Activated CD8-positive, alpha-beta T cell treated with anti-CD3 and anti-CD28 coated beads for 36 hours (primary cell): ENCODE data around the gene CLEC4E. TPM values are rescaled to one million over a fixed set of nuclear protein-coding genes. Genes with fewer than 3 reads are reported as not detected.
"Not testable (repeated sequence)": the region's sequence is repeated elsewhere in the genome, so short reads cannot be mapped to it uniquely, and the experiment has no call there.

ENCODE experiments used
- ATAC-seq: fragments of 200-7000 bp; cut with Tn5 transposase; one replicate; pipeline ENCODE4 v1.10.0; 2021; ENCODE audit warnings: mild to moderate bottlenecking, moderate library complexity
- CTCF ChIA-PET: fragments of 350-600 bp; sonication (Branson Sonifier 250); formaldehyde crosslinking; loops from one replicate; lab custom pipeline; 2021; ENCODE audit warnings: antibody characterized with exemption; lab: Charles Lee
- POLR2A ChIA-PET: fragments of 350-600 bp; sonication (Branson Sonifier 250); formaldehyde crosslinking; loops from one replicate; lab custom pipeline; 2021; ENCODE audit warnings: antibody characterized with exemption; lab: Charles Lee
- DNase-seq: peaks from one replicate; pipeline ENCODE4 v3.0.0-alpha.2; 2020
- H3K27ac Mint-ChIP-seq: one replicate; pipeline ENCODE4 v1.8.0; 2021; ENCODE audit warnings: mild to moderate bottlenecking, mixed read lengths
- H3K27me3 Mint-ChIP-seq: one replicate; pipeline ENCODE4 v1.8.0; 2021; ENCODE audit warnings: mixed read lengths
- H3K36me3 Mint-ChIP-seq: one replicate; pipeline ENCODE4 v1.8.0; 2021; ENCODE audit warnings: low read depth, mixed read lengths
- H3K4me1 Mint-ChIP-seq: one replicate; pipeline ENCODE4 v1.8.0; 2021; ENCODE audit warnings: low read depth, mixed read lengths
- H3K4me3 Mint-ChIP-seq: one replicate; pipeline ENCODE4 v1.8.0; 2021; ENCODE audit warnings: mild to moderate bottlenecking, moderate library complexity, mixed read lengths
- H3K9me3 Mint-ChIP-seq: one replicate; pipeline ENCODE4 v1.8.0; 2021; ENCODE audit warnings: mixed read lengths
- intact Hi-C: fragments of 100-400 bp; cut with micrococcal nuclease; formaldehyde crosslinking; loops from one replicate; pipeline ENCODE4 v1.10.0; 2022
- total RNA-seq, 2 experiments: library from RNA; stranded (reverse); gene quantifications; one replicate each; pipeline ENCODE4 v1.2.3, GENCODE V29; 2021
- TF ChIP-seq, protein P1 (sequence below): fragments of 200-600 bp; IDR thresholded peaks from one replicate; pipeline ENCODE4 v1.8.0; 2022; ENCODE audit warnings: antibody characterized with exemption, mild to moderate bottlenecking

The CLEC4E gene, protein sequence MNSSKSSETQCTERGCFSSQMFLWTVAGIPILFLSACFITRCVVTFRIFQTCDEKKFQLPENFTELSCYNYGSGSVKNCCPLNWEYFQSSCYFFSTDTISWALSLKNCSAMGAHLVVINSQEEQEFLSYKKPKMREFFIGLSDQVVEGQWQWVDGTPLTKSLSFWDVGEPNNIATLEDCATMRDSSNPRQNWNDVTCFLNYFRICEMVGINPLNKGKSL
- not detected for total RNA-seq

DNA sequence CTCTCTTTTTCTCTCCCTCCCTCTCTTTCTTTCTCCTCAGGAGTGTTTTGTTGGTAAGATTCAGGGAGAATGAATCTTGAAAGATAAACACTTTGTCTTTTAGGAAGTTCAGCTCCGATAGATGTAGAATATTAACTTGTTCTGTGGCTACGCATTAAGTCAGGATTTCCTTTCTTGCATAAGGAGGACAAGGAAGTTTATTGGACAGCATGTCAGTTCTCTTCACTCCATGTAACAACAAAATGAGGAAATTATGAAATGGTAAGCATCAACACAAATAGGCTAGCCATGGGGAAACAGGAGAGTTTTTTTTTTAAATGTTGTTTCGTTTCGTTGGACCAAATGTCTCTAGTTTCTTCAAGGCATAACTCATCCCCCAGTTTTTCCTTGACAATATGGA lies at the start of gene CLEC4E:
Gene CLEC4E (minus strand): TSS at position 75 of the 400 bp plus-strand sequence. CDS start 108 bp downstream, outside the sequence.
- DNase-seq, H3K36me3 Mint-ChIP-seq, H3K9me3 Mint-ChIP-seq, ATAC-seq, H3K4me3 Mint-ChIP-seq, H3K4me1 Mint-ChIP-seq, intact Hi-C loops, POLR2A ChIA-PET, H3K27ac Mint-ChIP-seq: not testable (repeated sequence)
- H3K27me3 Mint-ChIP-seq: peaks cover 26% of the 10 kb centered on the region
- CTCF ChIA-PET: interaction anchor here (1.5 kb wide), 1 partner anchor 141 kb away, joined by 4 read pairs; no protein-coding TSS in a partner anchor

DNA sequence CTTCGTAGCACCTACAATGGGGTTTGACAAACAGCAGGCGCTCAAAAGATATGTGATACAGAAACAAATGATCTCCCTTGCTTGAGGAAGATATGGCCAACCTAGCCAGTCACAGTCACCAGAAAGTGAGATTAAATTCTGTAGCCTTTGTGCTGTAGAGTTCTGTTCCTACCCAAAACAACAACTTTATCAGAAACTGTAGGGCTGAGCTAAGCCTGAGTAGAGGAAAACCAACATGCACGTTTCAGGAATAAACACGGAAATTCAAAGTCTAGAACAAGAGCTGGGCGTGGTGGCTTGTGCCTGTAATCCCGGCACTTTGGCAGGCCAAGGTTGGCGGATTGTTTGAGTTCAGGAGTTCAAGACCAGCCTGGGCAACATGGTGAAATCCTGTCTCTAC lies 49.0 kb upstream of the CLEC4E start:
- TF ChIP-seq, protein P1, sequence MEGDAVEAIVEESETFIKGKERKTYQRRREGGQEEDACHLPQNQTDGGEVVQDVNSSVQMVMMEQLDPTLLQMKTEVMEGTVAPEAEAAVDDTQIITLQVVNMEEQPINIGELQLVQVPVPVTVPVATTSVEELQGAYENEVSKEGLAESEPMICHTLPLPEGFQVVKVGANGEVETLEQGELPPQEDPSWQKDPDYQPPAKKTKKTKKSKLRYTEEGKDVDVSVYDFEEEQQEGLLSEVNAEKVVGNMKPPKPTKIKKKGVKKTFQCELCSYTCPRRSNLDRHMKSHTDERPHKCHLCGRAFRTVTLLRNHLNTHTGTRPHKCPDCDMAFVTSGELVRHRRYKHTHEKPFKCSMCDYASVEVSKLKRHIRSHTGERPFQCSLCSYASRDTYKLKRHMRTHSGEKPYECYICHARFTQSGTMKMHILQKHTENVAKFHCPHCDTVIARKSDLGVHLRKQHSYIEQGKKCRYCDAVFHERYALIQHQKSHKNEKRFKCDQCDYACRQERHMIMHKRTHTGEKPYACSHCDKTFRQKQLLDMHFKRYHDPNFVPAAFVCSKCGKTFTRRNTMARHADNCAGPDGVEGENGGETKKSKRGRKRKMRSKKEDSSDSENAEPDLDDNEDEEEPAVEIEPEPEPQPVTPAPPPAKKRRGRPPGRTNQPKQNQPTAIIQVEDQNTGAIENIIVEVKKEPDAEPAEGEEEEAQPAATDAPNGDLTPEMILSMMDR: no peak
- peaks cover 10% of the 10 kb centered on the region for H3K4me1 Mint-ChIP-seq
- H3K27me3 Mint-ChIP-seq: no peaks in the 10 kb centered on the region
- no peak overlapping the region for H3K4me3 Mint-ChIP-seq
- H3K9me3 Mint-ChIP-seq: no peaks in the 10 kb centered on the region
- intact Hi-C loops: no loop called here
- H3K27ac Mint-ChIP-seq: no peak overlapping the region
- ATAC-seq: no peak
- ChIA-PET POLR2A (interaction anchor here (1.2 kb wide), 1 partner anchor 15 kb away, joined by 3 read pairs; no protein-coding TSS in a partner anchor), CTCF (interaction anchor here (0.9 to 2.9 kb wide), 5 partner anchors 20 to 460 kb away, joined by 3 to 24 read pairs (median 4); no protein-coding TSS in a partner anchor)
- no peaks in the 10 kb centered on the region for H3K36me3 Mint-ChIP-seq
- no peak for DNase-seq

DNA sequence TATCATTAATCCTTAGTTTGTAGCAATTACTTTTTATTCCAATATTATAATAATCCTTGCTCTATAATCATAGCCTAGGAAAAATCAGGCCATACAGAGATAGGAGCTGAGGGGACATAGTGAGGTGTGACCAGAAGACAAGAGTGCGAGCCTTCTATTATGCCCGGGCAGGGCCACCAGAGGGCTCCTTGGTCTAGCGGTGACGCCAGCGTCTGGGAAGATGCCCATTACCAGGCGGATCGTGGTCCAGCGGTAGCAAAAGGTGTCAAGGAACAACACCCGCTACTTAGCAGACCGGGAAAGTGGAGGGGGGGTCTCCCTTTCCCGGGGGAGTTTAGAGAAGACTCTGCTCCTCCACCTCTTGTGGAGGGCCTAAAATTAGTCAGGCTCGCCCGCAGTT lies 43.8 kb upstream of the CLEC4E start:
- H3K4me3 Mint-ChIP-seq, POLR2A ChIA-PET, H3K9me3 Mint-ChIP-seq, H3K4me1 Mint-ChIP-seq, ATAC-seq, CTCF ChIA-PET, DNase-seq, intact Hi-C loops, H3K27me3 Mint-ChIP-seq, H3K27ac Mint-ChIP-seq, H3K36me3 Mint-ChIP-seq: not testable (repeated sequence)

DNA sequence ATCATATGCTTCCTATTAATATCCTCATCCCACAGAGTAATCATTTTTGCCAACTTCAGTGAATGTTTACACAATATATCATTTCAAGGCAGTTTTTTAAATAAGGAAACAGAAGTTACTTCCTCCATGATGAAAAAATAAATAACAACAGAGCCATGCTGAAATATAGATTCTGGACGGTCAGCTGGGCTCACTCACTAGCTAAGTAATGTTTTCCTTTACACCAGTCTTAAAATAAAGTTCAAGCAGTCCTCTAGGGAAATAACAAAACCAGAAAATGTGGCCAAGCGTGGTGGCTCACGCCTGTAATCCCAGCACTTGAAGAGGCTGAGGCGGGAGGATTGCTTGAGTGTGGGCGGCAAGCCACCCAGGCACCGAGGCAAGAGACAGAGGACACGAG lies 43.3 kb upstream of the CLEC4E start:
- no peaks in the 10 kb centered on the region for H3K36me3 Mint-ChIP-seq
- H3K4me1 Mint-ChIP-seq: no peaks in the 10 kb centered on the region
- DNase-seq (no peak), ATAC-seq (no peak)
- no peak overlapping the region for H3K27ac Mint-ChIP-seq
- TF ChIP-seq, protein P1: no peak
- POLR2A ChIA-PET: no interaction called here
- intact Hi-C loops: no loop called here
- no peaks in the 10 kb centered on the region for H3K27me3 Mint-ChIP-seq
- CTCF ChIA-PET: no interaction called here
- no peaks in the 10 kb centered on the region for H3K9me3 Mint-ChIP-seq
- no peak overlapping the region for H3K4me3 Mint-ChIP-seq

DNA sequence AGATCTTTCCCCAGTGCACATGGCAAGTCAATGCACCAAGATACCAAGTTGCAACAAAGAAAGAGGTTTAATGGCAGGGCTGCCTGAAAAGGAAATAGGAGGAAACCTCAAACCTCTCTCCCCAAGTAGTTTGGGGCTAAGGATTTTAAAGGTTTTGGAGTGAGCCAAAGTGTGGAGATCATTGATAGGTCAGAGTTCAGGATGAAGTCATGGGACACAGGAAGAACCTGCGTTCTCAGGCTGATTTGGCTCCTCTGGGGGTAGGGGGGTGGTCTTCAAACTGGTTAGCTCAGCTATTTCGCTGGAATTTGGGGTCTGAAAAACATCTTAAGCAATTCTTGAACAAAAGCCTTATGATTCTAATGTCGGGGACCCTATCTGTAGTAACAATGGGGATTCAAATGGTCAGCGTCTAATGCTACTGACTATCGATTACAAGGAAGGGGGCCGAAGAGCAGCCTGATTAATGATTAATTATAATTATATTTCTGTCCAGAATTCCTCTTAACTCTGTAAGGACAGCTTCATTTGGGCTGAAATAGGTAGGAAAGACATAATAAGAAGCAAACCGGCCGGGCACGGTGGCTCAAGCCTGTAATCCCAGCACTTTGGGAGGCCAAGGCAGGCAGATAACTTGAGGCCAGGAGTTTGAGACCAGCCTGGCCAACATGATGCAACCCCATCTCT lies 40.5 kb upstream of the CLEC4E start:
- H3K27ac Mint-ChIP-seq: no peak overlapping the region
- H3K4me1 Mint-ChIP-seq: no peaks in the 10 kb centered on the region
- TF ChIP-seq, protein P1: no peak
- H3K36me3 Mint-ChIP-seq: no peaks in the 10 kb centered on the region
- intact Hi-C loops: no loop called here
- POLR2A ChIA-PET: no interaction called here
- no peaks in the 10 kb centered on the region for H3K27me3 Mint-ChIP-seq
- no peak overlapping the region for H3K4me3 Mint-ChIP-seq
- ATAC-seq: no peak
- H3K9me3 Mint-ChIP-seq: no peaks in the 10 kb centered on the region
- CTCF ChIA-PET: no interaction called here
- DNase-seq: no peak

DNA sequence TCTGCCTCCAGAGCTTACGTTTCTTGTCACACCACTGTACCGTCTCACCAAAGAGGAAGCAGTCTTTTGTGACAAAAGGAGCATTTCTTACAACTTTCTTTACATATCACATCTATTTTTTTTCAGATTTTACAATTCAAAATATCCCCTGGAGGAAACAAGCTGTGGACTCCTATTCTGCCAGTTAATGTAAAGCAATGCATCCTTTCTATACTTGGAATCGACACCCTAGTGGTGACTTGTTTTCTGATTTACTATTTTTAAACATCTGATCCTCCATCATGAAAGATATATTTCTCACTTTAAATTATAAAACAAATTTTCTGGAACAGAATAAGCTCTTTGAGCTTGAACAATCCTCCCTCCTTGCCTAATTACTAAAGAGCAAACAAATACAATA lies 37.2 kb upstream of the CLEC4E start:
- intact Hi-C loops: no loop called here
- ATAC-seq: no peak
- Mint-ChIP-seq H3K36me3 (no peaks in the 10 kb centered on the region), H3K9me3 (no peaks in the 10 kb centered on the region), H3K4me3 (no peak overlapping the region), H3K27ac (no peak overlapping the region), H3K27me3 (no peaks in the 10 kb centered on the region), H3K4me1 (no peaks in the 10 kb centered on the region)
- no peak for DNase-seq
- POLR2A ChIA-PET: no interaction called here
- TF ChIP-seq, protein P1: no peak
- CTCF ChIA-PET: interaction anchor here (1.0 to 1.2 kb wide), 3 partner anchors 15 to 103 kb away, joined by 3 to 4 read pairs (median 3); no protein-coding TSS in a partner anchor
